ENCODE measurements around the gene SVEP1. TPM values are rescaled to one million over a fixed set of nuclear protein-coding genes. Genes with fewer than 3 reads are reported as not detected.

SVEP1 gene
- total RNA-seq, 4 donors from 2014 or later = 6.1 to 40.1 (median 17.3) TPM

DNA sequence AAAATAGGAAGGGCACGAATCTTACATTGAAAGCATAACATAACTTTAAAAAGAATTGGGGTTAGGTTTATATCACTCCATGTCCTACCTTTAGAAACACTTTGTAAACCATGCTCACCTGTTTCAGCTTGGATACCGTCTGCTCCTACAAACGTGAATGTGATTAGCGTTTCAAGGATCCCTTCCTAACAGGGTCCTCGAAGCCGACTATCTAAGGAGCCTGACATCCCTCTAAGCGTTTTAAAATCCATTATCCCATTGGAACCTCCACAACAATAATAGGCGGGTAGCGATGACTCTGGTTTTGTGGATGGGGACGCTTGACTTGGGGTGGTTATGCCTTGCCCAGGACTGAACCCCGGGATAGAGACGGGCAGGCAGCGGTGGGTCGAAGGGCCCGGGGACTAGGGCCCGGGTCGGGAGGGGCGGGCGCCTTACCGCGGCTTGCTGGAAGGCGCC, 937 bp downstream of the SVEP1 start:
- peak overlapping the region; percentile 24 to 55 (median 42) for H3K4me3 ChIP-seq
- peaks cover 0 to 16% (median 0%) of the 10 kb centered on the region in 4 donors for H3K4me1 ChIP-seq
- no peak for DNase-seq
- H3K27ac ChIP-seq = peak overlapping the region; percentile 63 to 83 (median 67)
- no peaks in the 10 kb centered on the region for H3K36me3 ChIP-seq
- H3K27me3 ChIP-seq = peaks cover 0 to 7% of the 10 kb centered on the region in 2 donors
- TF ChIP-seq, protein P1, sequence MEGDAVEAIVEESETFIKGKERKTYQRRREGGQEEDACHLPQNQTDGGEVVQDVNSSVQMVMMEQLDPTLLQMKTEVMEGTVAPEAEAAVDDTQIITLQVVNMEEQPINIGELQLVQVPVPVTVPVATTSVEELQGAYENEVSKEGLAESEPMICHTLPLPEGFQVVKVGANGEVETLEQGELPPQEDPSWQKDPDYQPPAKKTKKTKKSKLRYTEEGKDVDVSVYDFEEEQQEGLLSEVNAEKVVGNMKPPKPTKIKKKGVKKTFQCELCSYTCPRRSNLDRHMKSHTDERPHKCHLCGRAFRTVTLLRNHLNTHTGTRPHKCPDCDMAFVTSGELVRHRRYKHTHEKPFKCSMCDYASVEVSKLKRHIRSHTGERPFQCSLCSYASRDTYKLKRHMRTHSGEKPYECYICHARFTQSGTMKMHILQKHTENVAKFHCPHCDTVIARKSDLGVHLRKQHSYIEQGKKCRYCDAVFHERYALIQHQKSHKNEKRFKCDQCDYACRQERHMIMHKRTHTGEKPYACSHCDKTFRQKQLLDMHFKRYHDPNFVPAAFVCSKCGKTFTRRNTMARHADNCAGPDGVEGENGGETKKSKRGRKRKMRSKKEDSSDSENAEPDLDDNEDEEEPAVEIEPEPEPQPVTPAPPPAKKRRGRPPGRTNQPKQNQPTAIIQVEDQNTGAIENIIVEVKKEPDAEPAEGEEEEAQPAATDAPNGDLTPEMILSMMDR (IDR thresholded peaks at IDR 0.05) = no peak
- no peak for TF ChIP-seq POLR2A (IDR thresholded peaks at IDR 0.05)
- no peaks in the 10 kb centered on the region for H3K9me3 ChIP-seq

DNA sequence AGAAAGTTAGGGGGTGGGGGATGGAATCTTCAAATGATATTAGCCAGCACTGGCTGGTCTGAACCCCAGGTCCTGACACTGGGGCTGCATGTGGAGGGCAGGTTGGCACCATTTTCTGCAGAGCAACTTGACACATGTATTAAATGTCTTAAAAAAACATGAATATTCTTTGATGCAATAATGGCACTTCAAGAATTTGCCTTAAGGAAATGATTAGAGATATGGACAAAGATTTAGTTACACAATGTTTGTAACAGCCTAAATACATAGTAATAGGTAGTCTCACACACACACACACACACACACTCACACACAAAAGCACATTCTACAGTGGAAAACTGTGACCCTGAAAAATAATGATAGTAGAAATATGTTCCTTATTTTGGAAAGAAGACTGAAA, 3.6 kb downstream of the SVEP1 start:
- no peak overlapping the region for H3K4me3 ChIP-seq
- H3K4me1 ChIP-seq = peaks cover 0 to 16% (median 0%) of the 10 kb centered on the region in 4 donors
- H3K27me3 ChIP-seq = peaks cover 0 to 7% of the 10 kb centered on the region in 2 donors
- H3K27ac ChIP-seq = no peak overlapping the region
- TF ChIP-seq POLR2A (IDR thresholded peaks at IDR 0.05) = no peak
- TF ChIP-seq, protein P1 (IDR thresholded peaks at IDR 0.05) = no peak
- no peaks in the 10 kb centered on the region for H3K36me3 ChIP-seq
- no peak for DNase-seq
- H3K9me3 ChIP-seq = no peaks in the 10 kb centered on the region

DNA sequence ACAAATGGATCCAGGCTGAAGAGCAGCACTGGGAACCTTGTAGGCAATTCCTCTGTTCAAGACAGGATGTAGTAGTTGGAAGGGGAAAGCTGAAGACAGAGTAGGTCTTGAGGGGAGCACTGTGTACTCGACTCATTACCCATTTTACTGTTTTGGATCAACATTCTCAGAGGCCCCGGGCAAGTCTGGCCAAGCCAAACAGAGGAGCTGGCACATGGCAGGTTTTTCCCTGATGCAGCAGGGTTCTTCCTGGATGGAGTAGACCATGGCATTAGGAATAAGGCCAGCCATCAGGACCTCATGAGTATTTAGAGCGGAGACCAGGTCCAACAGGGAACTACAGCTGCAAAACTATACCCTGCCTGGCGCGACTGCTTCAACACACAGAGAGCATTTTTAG, 4.4 kb downstream of the SVEP1 start:
- no peak overlapping the region for H3K27ac ChIP-seq
- no peaks in the 10 kb centered on the region for H3K9me3 ChIP-seq
- H3K4me1 ChIP-seq = peaks cover 0 to 16% (median 0%) of the 10 kb centered on the region in 4 donors
- DNase-seq = no peak
- H3K27me3 ChIP-seq = peaks cover 0 to 7% of the 10 kb centered on the region in 2 donors
- no peaks in the 10 kb centered on the region for H3K36me3 ChIP-seq
- H3K4me3 ChIP-seq = no peak overlapping the region
- TF ChIP-seq, protein P1 (IDR thresholded peaks at IDR 0.05) = no peak
- no peak for TF ChIP-seq POLR2A (IDR thresholded peaks at IDR 0.05)

DNA sequence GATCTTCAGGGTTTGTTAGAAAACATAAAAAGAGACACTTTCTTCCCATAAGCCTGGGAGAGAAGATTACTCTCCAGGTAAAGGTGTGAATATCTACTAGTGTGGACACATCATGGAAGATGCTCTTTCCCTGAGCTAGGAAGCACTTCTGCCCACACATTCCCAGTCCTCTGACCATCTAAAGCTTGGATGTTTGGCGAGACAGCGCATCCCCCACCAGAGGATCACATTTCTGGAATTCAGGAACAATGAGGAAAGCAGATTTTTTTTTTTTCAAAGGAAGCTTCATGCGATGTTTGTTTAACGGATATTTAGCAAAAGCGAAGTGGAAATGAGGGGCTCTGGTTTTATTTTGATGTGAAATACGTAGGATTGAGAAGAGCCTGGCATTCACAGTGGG, 6.2 kb downstream of the SVEP1 start:
- H3K27me3 ChIP-seq = no peaks in the 10 kb centered on the region
- no peak overlapping the region for H3K4me3 ChIP-seq
- no peak overlapping the region for H3K27ac ChIP-seq
- H3K9me3 ChIP-seq = no peaks in the 10 kb centered on the region
- DNase-seq = no peak
- TF ChIP-seq, protein P1 (IDR thresholded peaks at IDR 0.05) = no peak
- TF ChIP-seq POLR2A (IDR thresholded peaks at IDR 0.05) = no peak
- no peaks in the 10 kb centered on the region for H3K36me3 ChIP-seq
- no peaks in the 10 kb centered on the region for H3K4me1 ChIP-seq

DNA sequence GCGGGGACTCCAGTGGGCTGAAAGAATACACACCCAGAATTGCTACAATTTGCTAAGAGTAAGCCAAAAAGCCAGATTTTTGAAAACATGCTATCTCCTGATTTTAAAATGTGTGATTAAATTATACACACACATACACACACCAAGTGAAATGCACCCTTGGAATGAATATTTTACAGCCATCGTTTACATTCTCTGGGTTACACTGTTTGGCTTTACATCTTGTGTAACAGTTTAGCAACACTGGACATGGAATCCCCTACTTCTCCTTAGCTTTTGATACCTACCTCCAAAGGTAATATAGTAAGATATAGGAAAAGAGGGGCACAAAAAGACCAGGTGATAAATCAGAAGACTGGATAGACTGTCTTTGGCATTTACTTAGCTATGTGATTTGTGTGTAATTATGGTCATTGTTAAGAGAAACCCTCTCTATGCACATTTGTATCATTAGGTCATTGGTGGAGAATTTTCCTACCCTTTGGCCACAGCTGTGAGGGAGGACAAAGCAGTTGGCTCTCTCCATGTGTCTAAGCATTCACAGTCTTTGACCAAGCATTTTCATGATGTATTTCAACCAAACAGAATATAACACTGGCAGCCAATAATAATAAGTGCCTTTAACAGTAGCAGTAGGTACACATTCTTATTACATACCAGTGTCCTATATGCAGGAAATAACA, 7.6 kb downstream of the SVEP1 start:
- H3K9me3 ChIP-seq = no peaks in the 10 kb centered on the region
- H3K4me3 ChIP-seq = no peak overlapping the region
- no peak overlapping the region for H3K27ac ChIP-seq
- H3K27me3 ChIP-seq = no peaks in the 10 kb centered on the region
- TF ChIP-seq POLR2A (IDR thresholded peaks at IDR 0.05) = no peak
- TF ChIP-seq, protein P1 (IDR thresholded peaks at IDR 0.05) = no peak
- DNase-seq = no peak
- no peaks in the 10 kb centered on the region for H3K36me3 ChIP-seq
- no peaks in the 10 kb centered on the region for H3K4me1 ChIP-seq

Measured in Peyer's patch (tissue), 4 donors.